CD14-positive monocyte (primary cell): Measurements from ENCODE around the gene PRRG1. TPM values are rescaled to one million over a fixed set of nuclear protein-coding genes. Genes with fewer than 3 reads are reported as not detected.
"Not testable (repeated sequence)": the region's sequence is repeated elsewhere in the genome, so short reads cannot be mapped to it uniquely, and the experiment has no call there.

Source experiments
- DNase-seq, 3 donors: peaks; one replicate each; pipeline ENCODE4 v3.0.0-alpha.2; 2011 to 2022
- H2AFZ ChIP-seq: 2 replicates; pipeline ENCODE4 v1.6.0; 2012; ENCODE audit warnings: mild to moderate bottlenecking, low read depth, low read length, inconsistent platforms; ENCODE audit not compliant: insufficient read depth, poor library complexity, severe bottlenecking
- H3K27ac ChIP-seq, 2 donors: 1 replicate in 1 of 2; 2 replicates in 1 of 2; pipeline ENCODE4 v1.5.1; 2012 to 2013; ENCODE audit warnings: low read length in 2 of 2, control low read depth in 1 of 2, inconsistent platforms in 1 of 2, low read depth in 1 of 2, mild to moderate bottlenecking in 1 of 2
- H3K27me3 ChIP-seq, 2 donors: one replicate each; pipeline versions ENCODE4 v1.6.0 to v1.6.1; 2011 to 2013; ENCODE audit warnings: low read length in 2 of 2; ENCODE audit not compliant: control insufficient read depth in 2 of 2, insufficient read depth in 2 of 2
- H3K36me3 ChIP-seq, 2 donors: replicated peaks in 1 of 2; 1 replicate in 1 of 2; 2 replicates in 1 of 2; pipeline versions ENCODE4 v1.5.1 to v1.6.1; 2012 to 2013; ENCODE audit warnings: low read length in 2 of 2, control low read depth in 1 of 2, inconsistent platforms in 1 of 2, mild to moderate bottlenecking in 1 of 2; ENCODE audit not compliant: insufficient read depth in 2 of 2, control insufficient read depth in 1 of 2
- H3K4me1 ChIP-seq, 2 donors: 1 replicate in 1 of 2; 2 replicates in 1 of 2; pipeline versions ENCODE4 v1.5.1 to v1.6.1; 2012 to 2013; ENCODE audit warnings: low read length in 2 of 2, control low read depth in 1 of 2, inconsistent platforms in 1 of 2, mild to moderate bottlenecking in 1 of 2, moderate library complexity in 1 of 2; ENCODE audit not compliant: insufficient read depth in 2 of 2, control insufficient read depth in 1 of 2
- H3K4me2 ChIP-seq: replicated peaks from 2 replicates; pipeline ENCODE3; 2012; ENCODE audit warnings: low read length, moderate library complexity, mild to moderate bottlenecking; ENCODE audit not compliant: poor library complexity, severe bottlenecking; ENCODE audit errors: extremely low read depth
- H3K4me3 ChIP-seq, 3 experiments: fragments of 200-600 bp in 1 of 3; sonication (generic) in 1 of 3; replicated peaks in 1 of 3; 1 replicate in 2 of 3; 2 replicates in 1 of 3; pipeline ENCODE4 v1.5.1; 2011 to 2013; ENCODE audit warnings: low read length in 3 of 3, mild to moderate bottlenecking in 3 of 3, control low read depth in 2 of 3, low read depth in 2 of 3, inconsistent platforms in 1 of 3, moderate library complexity in 1 of 3
- H3K79me2 ChIP-seq: 2 replicates; pipeline ENCODE4 v1.6.0; 2012; ENCODE audit warnings: mild to moderate bottlenecking, control low read depth, inconsistent platforms, low read length, moderate library complexity; ENCODE audit not compliant: insufficient read depth
- H3K9ac ChIP-seq: 2 replicates; pipeline ENCODE4 v1.6.0; 2017; ENCODE audit warnings: low read length, mild to moderate bottlenecking; ENCODE audit not compliant: insufficient read depth, poor library complexity, severe bottlenecking
- H3K9me3 ChIP-seq, 2 donors: replicated peaks in 1 of 2; 1 replicate in 1 of 2; 2 replicates in 1 of 2; pipeline versions ENCODE4 v1.5.1 to v1.6.1; 2012 to 2013; ENCODE audit warnings: low read length in 2 of 2, control low read depth in 1 of 2; ENCODE audit not compliant: control insufficient read depth in 1 of 2, insufficient read depth in 1 of 2
- H4K20me1 ChIP-seq: 2 replicates; pipeline ENCODE4 v1.6.0; 2012; ENCODE audit warnings: mild to moderate bottlenecking, low read length, control low read depth, moderate library complexity; ENCODE audit not compliant: insufficient read depth
- H3K27ac Mint-ChIP-seq, 7 donors: one replicate each; pipeline ENCODE4 v1.8.0; 2020; ENCODE audit warnings: mild to moderate bottlenecking in 7 of 7, mixed read lengths in 7 of 7, moderate library complexity in 6 of 7, inconsistent platforms in 2 of 7
- H3K27me3 Mint-ChIP-seq, 3 donors: one replicate each; pipeline ENCODE4 v1.8.0; 2021 to 2022; ENCODE audit warnings: low read depth in 3 of 3, mild to moderate bottlenecking in 3 of 3, mixed read lengths in 3 of 3, moderate library complexity in 3 of 3, inconsistent platforms in 1 of 3
- H3K36me3 Mint-ChIP-seq, 2 donors: one replicate each; pipeline ENCODE4 v1.8.0; 2020; ENCODE audit warnings: mixed read lengths in 2 of 2, inconsistent platforms in 1 of 2, mild to moderate bottlenecking in 1 of 2
- H3K4me1 Mint-ChIP-seq: one replicate; pipeline ENCODE4 v1.8.0; 2020; ENCODE audit warnings: mild to moderate bottlenecking, mixed read lengths
- H3K4me3 Mint-ChIP-seq, 2 donors: one replicate each; pipeline ENCODE4 v1.8.0; 2020; ENCODE audit warnings: mild to moderate bottlenecking in 2 of 2, mixed read lengths in 2 of 2, moderate library complexity in 1 of 2
- H3K9me3 Mint-ChIP-seq, 7 donors: one replicate each; pipeline ENCODE4 v1.8.0; 2020 to 2022; ENCODE audit warnings: mixed read lengths in 7 of 7, mild to moderate bottlenecking in 6 of 7, moderate library complexity in 6 of 7, inconsistent platforms in 2 of 7
- WGBS: methylation state at CpG from one replicate; pipeline ENCODE4 v1.1.5; 2013; ENCODE audit warnings: missing lambda C conversion rate; ENCODE audit not compliant: insufficient coverage; 5-methylcytosine and 5-hydroxymethylcytosine counted together
- intact Hi-C, 2 donors: fragments of 100-400 bp; cut with micrococcal nuclease; formaldehyde crosslinking; loops; one replicate each; pipeline versions ENCODE4 v1.15.0 to v1.15.1; 2023
- polyA plus RNA-seq, 3 donors: library from polyadenylated mRNA; depleted of rRNA in 1 of 3; unstranded in 2 of 3; stranded (reverse) in 1 of 3; fragments of 300-500 nt in 2 of 3; fragments of >200 nt in 1 of 3; fragmentation: Illumina TruSeq in 2 of 3; gene quantifications; 1 replicate in 2 of 3; 2 replicates in 1 of 3; pipeline ENCODE4 v1.2.3, GENCODE V29; 2012 to 2021
- TF ChIP-seq, protein P1 (sequence below): fragments of 200-600 bp; IDR thresholded peaks from one replicate; pipeline ENCODE4 v1.8.0; 2022; ENCODE audit warnings: antibody characterized with exemption, mild to moderate bottlenecking

PRRG1 gene
- polyA plus RNA-seq, 3 donors: 0.04 to 0.39 (median 0.14) TPM

DNA sequence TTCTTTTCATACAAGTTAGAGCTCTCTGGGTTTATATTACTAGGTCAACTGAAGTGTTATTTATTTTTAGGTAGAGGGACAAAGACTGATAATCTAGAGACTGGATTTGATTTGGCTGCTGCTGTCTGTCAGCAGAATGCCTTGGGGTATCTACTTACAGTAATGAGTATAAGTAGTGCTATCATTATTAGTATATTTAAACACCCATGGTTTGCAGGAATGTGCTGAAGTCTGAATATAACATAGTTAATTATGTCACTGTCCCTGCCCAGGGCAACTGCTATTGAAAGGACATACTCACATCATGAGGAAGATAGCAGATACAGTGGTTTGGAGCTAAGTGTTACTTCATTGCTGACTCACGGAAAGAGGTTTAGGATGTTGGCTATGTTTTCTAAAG lies 76.2 kb downstream of the PRRG1 start:
- no peaks in the 10 kb centered on the region for H3K36me3 ChIP-seq
- no peak for DNase-seq
- no CpG with 5 or more reads among the region's 1 CpG for WGBS
- no peaks in the 10 kb centered on the region for H3K4me1 ChIP-seq
- Mint-ChIP-seq H3K9me3 (peaks cover 0 to 16% (median 3%) of the 10 kb centered on the region in 7 donors), H3K4me1 (no peaks in the 10 kb centered on the region), H3K27me3 (peaks cover 0 to 3% (median 0%) of the 10 kb centered on the region in 3 donors), H3K36me3 (no peaks in the 10 kb centered on the region), H3K4me3 (no peak overlapping the region), H3K27ac (no peak overlapping the region)
- intact Hi-C loops: no loop called here
- H3K9me3 ChIP-seq: peaks cover 0 to 6% of the 10 kb centered on the region in 2 donors
- H4K20me1 ChIP-seq: no peaks in the 10 kb centered on the region
- H3K4me3 ChIP-seq: no peak overlapping the region
- H3K4me2 ChIP-seq: no peak overlapping the region
- TF ChIP-seq, protein P1, sequence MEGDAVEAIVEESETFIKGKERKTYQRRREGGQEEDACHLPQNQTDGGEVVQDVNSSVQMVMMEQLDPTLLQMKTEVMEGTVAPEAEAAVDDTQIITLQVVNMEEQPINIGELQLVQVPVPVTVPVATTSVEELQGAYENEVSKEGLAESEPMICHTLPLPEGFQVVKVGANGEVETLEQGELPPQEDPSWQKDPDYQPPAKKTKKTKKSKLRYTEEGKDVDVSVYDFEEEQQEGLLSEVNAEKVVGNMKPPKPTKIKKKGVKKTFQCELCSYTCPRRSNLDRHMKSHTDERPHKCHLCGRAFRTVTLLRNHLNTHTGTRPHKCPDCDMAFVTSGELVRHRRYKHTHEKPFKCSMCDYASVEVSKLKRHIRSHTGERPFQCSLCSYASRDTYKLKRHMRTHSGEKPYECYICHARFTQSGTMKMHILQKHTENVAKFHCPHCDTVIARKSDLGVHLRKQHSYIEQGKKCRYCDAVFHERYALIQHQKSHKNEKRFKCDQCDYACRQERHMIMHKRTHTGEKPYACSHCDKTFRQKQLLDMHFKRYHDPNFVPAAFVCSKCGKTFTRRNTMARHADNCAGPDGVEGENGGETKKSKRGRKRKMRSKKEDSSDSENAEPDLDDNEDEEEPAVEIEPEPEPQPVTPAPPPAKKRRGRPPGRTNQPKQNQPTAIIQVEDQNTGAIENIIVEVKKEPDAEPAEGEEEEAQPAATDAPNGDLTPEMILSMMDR: no peak
- no peaks in the 10 kb centered on the region for H3K79me2 ChIP-seq
- no peaks in the 10 kb centered on the region for H3K27me3 ChIP-seq
- no peak overlapping the region for H2AFZ ChIP-seq
- H3K27ac ChIP-seq: no peak overlapping the region
- H3K9ac ChIP-seq: no peak overlapping the region

DNA sequence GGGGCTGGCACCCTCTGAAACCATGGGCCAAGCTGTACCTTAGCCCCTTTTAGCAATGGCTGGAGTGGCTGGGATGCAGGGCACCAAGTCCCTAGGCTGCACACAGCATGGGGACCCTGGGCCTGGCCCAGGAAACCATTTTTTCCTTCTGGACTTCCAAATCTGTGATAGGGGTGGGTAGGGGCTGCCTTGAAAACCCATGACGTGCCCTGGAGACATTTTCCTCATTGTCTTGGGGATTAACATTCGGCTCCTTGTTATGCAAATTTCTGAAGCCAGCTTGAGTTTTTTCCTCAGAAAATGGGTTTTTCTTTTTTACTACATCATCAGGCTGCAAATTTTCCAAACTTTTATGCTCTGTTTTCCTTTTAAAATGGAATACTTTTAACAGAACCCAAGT lies 79.8 kb downstream of the PRRG1 start:
- DNase-seq, H3K36me3 Mint-ChIP-seq, H3K27ac Mint-ChIP-seq, H3K9me3 ChIP-seq, H2AFZ ChIP-seq, intact Hi-C loops, H3K27ac ChIP-seq, H3K79me2 ChIP-seq, H3K4me1 Mint-ChIP-seq, H3K27me3 Mint-ChIP-seq, H3K27me3 ChIP-seq, H3K4me2 ChIP-seq, H3K4me3 Mint-ChIP-seq, H3K36me3 ChIP-seq, H3K4me1 ChIP-seq, H4K20me1 ChIP-seq, H3K4me3 ChIP-seq, H3K9ac ChIP-seq: not testable (repeated sequence)
- no CpG with 5 or more reads among the region's 2 CpGs for WGBS
- peaks cover 0 to 14% (median 3%) of the 10 kb centered on the region in 7 donors for H3K9me3 Mint-ChIP-seq
